HG03039 (cell line): Measurements from ENCODE around the gene AFAP1L1.

Experiments
- ATAC-seq: cut with Tn5 transposase; IDR thresholded peaks from one replicate; pipeline ENCODE4 v1.9.1; 2021; ENCODE audit warnings: mild to moderate bottlenecking, moderate library complexity; ENCODE audit not compliant: unreplicated experiment

AFAP1L1 gene

DNA sequence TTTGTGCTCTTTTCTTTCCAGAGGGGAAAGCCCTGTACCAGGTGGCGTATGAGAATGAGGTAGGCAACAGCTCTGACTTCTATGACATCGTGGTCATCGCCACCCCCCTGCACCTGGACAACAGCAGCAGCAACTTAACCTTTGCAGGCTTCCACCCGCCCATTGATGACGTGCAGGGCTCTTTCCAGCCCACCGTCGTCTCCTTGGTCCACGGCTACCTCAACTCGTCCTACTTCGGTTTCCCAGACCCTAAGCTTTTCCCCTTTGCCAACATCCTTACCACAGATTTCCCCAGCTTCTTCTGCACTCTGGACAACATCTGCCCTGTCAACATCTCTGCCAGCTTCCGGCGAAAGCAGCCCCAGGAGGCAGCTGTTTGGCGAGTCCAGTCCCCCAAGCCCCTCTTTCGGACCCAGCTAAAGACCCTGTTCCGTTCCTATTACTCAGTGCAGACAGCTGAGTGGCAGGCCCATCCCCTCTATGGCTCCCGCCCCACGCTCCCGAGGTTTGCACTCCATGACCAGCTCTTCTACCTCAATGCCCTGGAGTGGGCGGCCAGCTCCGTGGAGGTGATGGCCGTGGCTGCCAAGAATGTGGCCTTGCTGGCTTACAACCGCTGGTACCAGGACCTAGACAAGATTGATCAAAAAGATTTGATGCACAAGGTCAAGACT, 96.5 kb downstream of the AFAP1L1 start:
- no peak for ATAC-seq

DNA sequence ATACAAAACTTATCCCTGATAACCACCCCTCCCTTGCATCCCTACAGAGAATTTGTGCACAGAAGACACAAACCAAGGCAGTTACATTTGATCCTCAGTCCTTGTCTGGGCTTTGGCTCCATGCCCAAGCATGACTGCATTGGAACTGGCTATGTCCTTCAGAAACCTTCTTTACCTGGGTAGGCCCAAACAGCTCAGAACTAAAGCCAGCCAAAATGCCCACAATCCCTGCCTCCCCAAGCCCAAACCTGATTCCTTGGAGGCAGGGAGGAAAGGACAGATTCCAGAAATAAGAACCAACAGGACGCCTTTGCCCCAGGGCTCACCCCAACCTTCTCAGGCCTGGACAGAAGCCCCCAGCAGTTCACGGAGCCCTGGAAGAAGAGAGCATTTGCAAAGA, 99.2 kb downstream of the AFAP1L1 start:
- ATAC-seq: no peak

DNA sequence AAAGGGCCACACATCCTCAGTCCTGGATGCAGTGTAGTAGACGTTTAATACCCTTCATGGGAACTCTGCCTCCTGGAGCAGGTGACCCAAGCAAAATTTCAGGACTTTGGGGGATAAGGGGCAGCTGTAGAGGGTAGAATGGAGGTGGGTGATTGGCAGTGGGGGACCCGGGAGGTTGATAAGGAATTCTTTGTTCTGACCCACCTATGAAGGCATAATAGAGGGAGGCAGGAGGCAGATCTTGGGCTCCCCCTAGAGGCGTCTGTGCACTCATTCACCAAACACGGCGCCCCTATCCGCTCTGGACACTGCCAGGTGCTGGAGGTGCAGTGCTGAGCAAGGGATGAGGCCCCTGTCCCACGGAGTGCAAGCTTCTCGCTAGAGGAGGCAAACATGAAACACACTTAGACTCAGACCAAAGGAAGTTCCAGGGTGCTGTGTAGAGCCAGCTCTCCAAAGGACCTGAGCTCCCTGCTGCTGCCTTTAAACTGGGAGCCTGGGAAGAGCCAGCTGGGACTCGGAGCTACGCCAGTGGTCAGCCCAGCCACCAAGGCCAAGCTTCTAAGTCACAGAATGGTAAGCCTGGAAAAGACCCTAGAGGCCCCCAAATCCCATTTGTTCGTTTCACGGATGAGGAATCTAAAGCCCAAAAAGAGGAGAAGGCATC, 99.8 kb downstream of the AFAP1L1 start:
- peak; percentile 82 for ATAC-seq

DNA sequence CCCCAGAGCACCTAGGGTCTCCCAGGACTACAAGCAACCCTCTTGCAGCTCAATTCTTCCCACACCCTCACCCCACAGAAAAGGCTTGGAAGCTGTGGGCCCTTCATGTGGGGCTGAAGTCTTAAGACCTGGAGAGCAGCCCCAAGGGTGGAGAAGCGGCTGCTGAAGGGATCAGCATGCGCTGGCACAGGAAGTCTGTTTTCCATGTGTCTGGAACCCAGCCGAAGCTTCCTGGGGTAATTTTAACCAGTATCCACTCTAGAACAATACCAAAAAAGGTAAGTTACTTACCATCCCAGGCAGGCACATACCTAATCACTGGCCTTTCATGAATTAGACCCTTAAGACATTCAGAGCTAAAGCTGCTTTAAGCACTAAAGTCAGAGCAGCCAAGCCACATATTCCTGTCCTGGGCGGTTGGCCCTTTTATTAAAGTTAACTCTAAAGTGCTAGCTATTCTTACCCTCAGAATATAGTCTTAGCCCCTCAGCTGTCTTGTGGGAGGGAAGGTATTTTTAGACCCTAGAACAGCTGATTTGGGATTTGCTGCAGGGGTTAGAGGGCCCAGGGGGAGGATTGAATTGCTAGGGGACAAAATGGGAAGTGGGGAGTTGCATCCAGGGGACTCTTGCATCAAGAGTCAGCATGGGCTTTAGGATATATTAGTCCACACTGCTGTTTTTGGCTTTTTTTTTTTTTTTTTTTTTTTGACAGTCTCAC, 100.6 kb downstream of the AFAP1L1 start:
- no peak for ATAC-seq

DNA sequence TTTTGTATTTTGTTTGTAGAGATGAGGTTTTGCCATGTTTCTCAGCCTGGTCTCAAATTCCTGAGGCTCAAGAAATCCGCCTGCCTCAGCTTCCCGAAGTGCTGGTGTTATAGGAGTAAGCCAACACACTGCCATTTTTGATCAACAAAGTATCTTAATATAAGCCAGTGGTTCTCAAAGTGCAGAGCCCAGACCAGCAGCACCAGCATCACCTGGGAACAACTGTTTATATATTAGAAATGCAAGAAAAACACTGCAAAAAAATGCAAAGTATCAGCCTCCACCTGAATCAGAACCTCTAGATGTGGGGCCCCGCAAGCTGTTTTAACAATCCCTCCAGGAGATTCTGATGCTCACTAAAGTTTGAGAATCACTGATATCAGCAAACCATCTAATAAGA, 101.3 kb downstream of the AFAP1L1 start:
- no peak for ATAC-seq

DNA sequence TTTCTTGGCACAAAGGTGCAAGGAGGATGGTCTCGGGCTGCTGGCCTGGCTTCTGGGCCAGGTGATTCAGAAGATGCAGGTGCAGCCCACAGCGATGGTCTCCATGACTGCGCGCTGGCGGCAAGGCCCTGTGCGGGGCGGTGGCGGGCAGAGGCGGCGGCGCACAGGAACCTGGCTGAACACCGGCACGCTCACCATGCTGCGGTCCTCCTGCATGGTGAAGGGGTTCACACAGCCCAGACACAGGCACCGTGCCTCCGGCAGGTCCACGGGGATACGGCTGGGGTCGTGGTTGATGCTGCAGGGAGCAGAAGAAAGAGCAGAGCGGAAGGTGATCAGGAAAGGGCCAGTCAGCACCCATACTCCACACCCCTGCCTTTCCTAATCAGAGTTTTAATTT, 102.6 kb downstream of the AFAP1L1 start:
- no peak for ATAC-seq

DNA sequence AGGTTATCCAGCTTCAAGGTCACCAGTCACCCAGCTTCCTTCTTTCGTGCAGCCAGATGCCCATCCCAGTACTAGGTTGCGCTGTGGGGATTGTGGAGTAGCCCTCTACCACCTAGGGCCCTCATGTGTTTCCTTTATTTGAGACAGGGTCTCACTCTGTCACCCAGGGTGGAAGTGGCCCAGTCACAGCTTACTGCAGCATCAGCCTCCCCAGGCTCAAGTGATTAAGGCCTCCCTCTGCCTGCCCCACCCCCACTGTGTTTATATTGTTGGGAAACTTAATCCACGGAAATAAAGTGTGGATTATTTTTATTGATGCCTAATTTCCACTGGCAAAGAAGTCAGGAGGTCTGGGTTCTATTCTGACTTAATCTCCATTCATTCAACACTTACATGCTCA, 103.1 kb downstream of the AFAP1L1 start:
- no peak for ATAC-seq

DNA sequence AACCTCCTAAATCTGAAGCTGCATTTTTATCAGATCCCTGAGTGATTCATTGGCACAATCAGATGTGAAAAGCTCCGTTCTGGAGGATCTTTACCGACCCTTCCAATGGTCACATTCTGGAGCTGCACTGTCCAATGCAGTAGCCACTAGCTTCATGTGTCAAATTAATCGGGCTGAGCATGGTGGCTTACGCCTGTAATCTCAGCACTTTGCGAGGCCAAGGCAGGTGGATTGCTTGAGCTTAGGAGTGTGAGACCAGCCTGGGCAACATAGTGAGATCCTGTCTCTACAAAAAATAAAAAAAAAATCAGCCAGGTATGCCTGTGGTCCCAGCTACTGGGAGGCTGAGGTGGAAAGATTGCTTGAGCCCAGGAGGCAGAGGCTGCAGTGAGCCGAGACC, 103.8 kb downstream of the AFAP1L1 start:
- no peak for ATAC-seq

DNA sequence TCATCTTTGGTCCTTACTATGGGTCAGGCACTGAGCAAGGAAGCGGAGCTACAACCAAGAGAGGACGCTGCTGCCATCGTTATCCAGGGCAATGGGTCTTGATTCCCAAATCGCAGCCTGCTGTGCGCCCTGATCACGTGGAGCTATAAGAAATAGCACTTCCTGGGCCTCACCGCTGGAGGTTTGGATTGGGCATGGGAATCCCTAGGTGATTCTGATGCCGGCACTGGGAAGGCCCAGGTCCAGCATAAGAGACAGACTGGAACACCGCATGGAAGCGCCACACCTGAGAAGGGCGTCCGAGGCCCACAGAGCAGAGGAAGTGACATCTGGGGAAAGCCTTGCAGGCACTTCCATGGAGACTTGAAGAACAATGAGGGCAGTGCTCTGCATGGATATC, 104.4 kb downstream of the AFAP1L1 start:
- ATAC-seq: no peak

DNA sequence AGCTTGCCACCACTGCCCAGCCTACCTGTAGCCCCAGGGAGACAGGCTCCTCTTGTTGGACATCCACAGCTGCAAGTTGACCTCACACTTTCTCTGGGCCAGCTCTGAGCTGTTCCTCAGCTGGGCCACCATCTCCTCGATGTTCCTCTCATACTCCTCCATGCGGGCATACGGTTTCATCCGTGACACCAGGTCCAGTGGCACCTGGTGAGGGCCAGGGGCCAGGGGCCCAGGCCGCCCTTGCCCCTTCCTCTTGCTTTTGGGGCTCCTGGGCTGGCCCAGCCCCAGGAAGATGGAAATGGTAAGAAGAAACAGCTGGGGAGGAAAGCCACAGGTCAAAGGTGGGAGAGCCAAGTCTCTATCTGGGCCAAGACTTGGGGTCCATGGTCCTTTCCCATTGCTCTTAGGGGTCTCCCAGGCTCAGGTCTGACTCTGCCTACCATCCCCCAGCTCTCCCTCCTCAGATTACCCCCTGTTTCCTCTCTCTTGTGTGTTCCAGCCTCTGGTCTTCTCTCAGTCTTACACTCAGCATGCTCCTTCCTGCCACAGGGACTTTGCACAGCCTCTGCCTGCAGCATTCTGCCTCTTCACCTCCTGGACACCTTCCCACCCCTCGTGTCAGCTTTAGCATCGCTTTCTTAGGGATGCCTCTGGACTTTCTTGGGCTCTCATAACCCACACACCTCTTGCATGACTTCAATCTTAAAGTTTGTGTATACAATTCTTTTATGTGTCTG, 105.2 kb downstream of the AFAP1L1 start:
- no peak for ATAC-seq

DNA sequence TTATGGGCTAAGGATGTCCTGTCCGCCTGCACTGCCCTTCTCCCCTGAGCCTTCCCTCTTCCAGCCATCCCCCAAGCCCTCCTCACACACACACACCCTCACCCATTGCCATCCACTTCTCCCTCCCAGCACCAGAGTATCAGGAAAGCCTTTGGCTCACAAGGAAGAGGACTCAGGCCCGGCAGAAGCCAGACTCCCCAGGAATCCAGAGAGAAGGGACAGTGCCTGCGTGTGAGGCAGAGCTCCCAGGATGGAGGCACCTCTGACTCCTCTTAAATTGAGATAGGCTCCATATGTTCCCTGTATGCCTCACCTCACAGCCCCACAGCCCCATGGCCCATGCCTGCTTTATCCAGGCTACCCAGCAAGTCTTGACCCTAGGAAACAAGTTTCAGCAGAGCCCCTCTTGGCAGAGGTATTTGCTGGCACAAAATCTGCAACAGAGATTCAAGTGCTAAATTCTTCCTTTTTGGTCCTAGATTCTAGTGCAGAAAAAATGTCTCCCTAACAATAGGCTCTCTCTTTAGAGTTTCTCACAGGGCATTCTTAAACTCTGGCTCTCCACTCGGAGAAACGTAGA, 106.7 kb downstream of the AFAP1L1 start:
- ATAC-seq: no peak

DNA sequence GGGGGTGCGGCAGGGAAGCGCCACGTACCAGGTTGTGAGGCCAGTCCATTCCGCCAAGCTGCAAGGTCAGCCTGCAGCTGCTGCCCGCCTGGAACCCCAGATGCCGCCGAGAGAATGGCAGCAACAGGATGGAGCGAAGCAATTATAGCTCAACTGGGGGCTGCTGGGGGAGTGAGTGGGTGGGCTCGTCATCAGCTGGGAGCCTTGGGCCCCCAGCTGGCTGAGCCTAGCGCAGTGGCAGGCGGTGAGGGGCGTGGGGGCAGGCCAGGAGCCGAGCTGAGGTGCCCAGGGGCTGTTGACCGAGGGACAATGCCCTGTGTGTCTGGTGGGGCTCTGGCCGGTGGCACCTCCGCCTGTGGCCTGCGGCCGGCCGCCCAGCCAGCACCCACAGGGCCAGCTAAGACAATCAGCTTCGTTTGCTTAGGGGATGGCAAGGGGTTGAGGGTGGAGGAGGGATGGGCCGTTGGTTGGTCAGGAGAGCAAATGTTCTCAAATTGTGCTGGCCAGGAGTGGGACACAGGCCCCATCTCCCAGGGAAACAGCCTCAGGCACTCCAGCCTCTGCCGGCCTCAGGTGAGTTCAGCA, 107.6 kb downstream of the AFAP1L1 start, which contains the start of gene IL17B:
IL17B (minus strand) TSS at position 116 of the 585 bp plus-strand sequence; CDS start at position 49, 67 bp downstream.
- ATAC-seq: no peak

DNA sequence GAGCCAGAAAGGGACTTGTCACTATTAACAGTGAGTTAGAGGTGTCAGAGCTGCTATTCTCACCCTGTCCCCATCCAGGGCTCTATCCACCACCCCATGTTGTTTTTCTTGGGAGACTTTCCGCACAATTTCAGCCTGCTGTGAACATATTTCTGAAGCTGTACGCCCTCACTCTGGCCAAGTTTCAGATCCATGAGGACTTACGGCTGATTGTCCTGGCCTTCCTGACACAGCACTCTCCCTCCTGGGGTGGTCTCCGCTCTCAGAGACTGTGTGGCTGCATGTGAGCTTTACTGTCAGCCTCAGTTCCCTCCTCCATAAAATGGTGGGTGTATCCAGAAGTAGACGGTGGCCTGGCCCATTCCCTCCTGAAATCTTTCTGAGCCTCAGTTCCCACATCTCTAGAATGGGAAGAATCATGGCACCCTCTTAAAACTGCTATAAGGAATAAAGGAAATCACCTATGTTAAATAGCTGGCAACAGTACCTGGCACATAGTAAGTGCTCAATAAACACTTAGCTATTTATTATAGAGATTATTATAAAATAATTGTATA, 108.2 kb downstream of the AFAP1L1 start:
- no peak for ATAC-seq

DNA sequence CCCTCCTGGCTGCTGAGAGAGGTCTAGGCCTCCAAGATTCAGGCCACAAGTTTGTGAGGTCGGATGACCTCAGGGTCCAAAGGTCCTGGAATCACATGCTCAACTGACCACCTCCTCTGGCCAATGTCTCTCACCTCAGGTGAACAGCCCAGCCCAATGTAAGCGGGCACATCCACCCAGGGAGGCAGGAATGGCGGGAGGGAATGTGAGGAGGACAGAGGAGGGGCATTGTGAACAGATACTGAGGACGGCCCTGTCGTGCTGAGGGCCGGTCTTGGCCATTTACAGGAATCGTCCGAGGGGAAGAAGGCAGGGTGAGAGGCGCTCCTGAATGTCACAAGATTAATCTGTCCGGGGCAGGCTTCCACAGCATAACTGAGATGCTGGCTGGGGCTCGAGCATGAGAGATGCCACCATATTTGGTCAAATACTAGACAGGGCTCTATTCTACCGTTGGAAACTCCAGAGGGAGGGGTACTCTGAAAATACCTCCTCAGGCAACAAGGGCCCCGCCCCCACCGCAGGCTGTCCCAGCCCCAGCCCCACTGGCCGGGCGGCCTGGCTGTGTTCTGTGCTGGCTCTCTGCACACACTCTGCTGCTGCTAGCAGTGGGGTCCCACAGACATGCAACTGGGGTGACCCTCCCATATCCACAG, 108.9 kb downstream of the AFAP1L1 start:
- ATAC-seq: no peak

DNA sequence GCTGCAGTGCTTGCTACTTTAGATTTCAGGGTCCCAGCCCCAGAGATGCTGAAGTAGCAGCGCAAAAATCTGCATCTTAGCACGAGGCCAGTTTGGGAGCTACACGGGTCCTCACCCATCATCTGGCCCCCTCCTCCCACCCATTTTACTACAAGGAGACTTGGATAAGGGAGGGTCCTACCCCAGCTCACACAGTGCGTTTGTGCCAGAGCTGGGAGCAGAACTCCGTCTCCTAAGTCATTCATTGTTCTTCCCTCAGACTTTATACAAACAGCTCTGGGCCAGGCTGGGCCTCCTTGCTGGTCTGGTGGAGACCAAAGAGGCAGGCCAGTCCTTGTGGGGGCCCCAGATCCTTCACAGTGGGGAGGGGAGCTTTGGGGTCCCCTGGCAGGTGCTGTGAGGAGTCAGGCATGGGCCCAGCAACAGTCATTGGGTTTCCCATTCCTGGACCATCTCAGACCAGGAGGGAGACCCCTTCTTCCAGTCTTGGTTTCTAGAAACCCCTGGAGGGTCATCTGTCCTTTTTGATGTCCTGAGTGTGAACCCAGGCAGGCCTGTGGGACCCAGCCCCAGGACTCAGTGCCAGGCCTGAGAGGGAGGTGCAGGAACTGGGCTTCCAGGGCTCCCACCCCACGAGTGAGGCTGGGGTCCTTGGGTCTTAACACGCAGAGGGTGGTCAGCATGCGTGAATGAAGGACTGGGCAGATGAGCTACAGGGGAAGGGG, 109.8 kb downstream of the AFAP1L1 start:
- no peak for ATAC-seq

DNA sequence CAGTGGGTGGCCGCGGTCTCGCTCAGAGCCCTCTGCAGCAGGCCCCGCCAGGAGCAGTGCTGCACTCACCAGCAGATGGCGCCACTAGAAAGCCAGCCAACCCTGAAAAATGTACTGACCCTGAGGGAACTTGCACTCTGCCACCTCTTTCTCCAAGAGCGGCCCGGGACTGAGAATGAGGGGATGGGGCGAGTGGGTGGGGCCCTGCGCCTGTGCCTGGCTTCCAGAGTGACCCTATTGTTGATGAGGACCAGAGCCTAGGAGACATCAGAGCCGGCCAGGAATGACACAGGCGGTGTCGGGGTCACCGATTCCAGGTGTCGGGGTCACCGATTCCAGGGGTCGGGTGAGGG, 110.3 kb downstream of the AFAP1L1 start:
- no peak for ATAC-seq

DNA sequence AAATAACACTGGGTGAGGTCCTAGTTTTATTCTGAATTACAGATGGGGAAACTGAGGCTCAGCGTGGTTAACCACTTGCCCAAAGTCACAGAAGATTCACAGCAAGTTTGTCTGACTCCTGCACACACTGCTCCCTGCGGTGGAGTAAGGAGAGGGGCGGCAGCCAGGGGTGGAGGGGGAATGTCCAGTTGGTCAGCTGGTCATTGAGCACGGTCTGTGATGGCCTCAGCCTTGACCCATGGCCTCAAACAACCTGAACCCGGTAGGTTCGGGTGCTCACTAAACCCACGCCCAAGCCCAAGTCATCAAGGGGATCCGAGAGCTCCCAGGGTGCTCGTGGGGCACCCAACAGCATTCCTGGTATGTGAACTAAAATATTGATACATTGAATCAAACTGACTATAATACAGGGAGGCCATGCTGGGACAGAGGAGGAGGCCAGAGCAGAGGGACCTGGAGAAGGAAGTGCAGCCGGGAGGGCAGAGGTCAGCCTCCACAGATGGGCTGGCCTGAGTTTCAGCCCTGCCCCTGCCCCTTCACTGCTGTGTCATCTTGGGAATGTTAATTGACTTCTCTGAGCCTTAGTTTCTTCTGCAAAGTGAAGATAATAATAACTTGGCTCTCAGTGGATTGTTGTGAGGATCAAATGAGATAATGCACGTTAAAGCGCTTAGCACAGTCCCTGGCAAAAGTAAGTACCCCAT, 111.0 kb downstream of the AFAP1L1 start:
- no peak for ATAC-seq

DNA sequence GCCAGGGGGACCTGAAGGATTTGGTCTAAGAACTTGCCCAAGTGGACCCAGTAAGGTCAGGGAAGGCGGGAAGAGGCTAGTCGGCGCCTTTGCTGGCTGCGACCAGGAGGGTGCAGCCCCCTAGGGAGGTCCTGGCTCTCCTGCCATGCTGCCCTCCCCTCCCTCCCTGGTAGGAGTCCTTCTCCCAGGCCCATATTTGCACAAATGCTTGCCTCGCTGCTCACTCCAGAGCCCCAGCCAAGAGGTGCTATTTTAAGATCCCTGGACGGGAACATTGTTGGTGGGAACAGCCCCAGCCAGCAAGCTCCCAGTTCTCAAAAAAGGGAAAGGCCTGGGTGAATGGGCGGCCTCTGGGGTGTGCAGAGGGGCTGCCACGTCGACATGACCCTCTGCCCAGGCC, 111.7 kb downstream of the AFAP1L1 start:
- ATAC-seq: no peak

DNA sequence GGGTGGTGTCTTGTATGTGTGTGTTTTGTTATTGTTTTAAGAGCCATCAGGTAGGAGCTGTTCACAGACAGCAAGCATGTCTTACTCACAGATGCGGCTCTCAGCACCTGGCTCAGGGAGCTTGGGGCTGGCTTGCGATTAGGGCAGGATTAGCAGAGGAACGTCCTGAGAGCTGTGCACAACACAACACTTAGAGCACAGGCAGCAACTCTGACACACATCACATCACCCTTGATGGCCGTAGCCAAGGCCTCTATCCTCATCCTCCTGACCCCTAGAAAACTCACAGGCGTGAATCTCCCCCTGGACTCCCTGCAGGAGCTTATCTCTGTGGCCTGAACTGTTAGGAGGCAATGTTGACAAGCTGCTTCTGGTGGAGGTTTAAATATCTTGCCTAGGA, 114.5 kb downstream of the AFAP1L1 start:
- ATAC-seq: no peak
